Panc1 (cell line): ENCODE measurements around the gene SMAD9.

Source experiments
- POLR2AphosphoS5 ChIP-seq: IDR thresholded peaks from 2 replicates; pipeline ENCODE4 v1.6.1; 2012; ENCODE audit warnings: mild to moderate bottlenecking, low read depth, low read length, moderate library complexity
- SIN3A ChIP-seq: IDR thresholded peaks from 2 replicates; pipeline ENCODE4 v1.6.1; 2012; ENCODE audit warnings: low read depth, mild to moderate bottlenecking, low read length, moderate library complexity, borderline replicate concordance; ENCODE audit not compliant: insufficient read depth
- TCF7L2 ChIP-seq: IDR thresholded peaks from 2 replicates; pipeline ENCODE4 v1.6.1; 2011; ENCODE audit warnings: mild to moderate bottlenecking, low read depth, low read length, inconsistent platforms
- TF ChIP-seq, protein P1 (sequence below): fragments of 450-650 bp; IDR thresholded peaks from 2 replicates; pipeline ENCODE4 v1.5.1; 2017; ENCODE audit warnings: mild to moderate bottlenecking
- TF ChIP-seq, protein P2 (sequence below), 2 experiments: IDR thresholded peaks; 2 replicates each; pipeline ENCODE4 v1.6.1; 2011 to 2012; ENCODE audit warnings: low read depth in 2 of 2, control low read depth in 1 of 2, low read length in 1 of 2, mild to moderate bottlenecking in 1 of 2, moderate library complexity in 1 of 2; ENCODE audit not compliant: insufficient read depth in 1 of 2

DNA sequence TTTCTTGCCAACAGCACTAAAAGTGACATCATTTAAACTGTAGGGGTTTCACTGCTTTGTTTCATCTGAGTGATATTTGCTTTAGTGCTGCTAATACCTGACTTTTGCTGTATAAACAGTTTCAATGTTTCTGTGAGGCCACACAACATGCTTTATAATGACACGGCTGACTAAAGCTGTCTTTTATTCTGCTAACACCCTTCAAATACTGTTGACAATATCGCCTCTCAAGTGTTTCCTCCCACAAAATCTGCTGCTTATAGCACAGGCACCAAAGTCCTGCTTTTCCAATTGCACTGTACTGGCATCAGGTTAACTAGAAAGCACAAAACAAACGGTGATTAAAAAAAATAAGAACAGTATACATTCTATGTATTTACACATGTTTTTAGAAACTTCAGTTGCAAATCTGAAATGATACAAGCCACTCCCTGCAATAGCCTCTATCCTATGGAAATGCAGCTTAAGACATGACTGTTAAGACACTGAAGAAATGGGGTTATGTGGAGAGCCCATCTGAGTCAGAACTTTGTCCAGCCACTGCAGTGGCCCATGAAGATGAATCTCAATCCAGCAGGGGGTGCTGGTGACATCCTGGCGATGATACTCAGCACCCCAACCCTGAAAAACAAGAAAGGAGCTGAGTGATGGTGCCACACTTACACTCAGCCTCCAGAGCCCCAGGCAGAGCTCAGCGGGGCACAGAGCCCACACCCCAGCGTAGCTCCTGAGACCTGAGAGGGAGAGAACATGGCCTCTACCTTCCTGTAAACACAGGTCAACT is 71.6 kb downstream of the SMAD9 start:
- TF ChIP-seq, protein P1, sequence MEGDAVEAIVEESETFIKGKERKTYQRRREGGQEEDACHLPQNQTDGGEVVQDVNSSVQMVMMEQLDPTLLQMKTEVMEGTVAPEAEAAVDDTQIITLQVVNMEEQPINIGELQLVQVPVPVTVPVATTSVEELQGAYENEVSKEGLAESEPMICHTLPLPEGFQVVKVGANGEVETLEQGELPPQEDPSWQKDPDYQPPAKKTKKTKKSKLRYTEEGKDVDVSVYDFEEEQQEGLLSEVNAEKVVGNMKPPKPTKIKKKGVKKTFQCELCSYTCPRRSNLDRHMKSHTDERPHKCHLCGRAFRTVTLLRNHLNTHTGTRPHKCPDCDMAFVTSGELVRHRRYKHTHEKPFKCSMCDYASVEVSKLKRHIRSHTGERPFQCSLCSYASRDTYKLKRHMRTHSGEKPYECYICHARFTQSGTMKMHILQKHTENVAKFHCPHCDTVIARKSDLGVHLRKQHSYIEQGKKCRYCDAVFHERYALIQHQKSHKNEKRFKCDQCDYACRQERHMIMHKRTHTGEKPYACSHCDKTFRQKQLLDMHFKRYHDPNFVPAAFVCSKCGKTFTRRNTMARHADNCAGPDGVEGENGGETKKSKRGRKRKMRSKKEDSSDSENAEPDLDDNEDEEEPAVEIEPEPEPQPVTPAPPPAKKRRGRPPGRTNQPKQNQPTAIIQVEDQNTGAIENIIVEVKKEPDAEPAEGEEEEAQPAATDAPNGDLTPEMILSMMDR = peak; percentile 40
- TF ChIP-seq, protein P2, sequence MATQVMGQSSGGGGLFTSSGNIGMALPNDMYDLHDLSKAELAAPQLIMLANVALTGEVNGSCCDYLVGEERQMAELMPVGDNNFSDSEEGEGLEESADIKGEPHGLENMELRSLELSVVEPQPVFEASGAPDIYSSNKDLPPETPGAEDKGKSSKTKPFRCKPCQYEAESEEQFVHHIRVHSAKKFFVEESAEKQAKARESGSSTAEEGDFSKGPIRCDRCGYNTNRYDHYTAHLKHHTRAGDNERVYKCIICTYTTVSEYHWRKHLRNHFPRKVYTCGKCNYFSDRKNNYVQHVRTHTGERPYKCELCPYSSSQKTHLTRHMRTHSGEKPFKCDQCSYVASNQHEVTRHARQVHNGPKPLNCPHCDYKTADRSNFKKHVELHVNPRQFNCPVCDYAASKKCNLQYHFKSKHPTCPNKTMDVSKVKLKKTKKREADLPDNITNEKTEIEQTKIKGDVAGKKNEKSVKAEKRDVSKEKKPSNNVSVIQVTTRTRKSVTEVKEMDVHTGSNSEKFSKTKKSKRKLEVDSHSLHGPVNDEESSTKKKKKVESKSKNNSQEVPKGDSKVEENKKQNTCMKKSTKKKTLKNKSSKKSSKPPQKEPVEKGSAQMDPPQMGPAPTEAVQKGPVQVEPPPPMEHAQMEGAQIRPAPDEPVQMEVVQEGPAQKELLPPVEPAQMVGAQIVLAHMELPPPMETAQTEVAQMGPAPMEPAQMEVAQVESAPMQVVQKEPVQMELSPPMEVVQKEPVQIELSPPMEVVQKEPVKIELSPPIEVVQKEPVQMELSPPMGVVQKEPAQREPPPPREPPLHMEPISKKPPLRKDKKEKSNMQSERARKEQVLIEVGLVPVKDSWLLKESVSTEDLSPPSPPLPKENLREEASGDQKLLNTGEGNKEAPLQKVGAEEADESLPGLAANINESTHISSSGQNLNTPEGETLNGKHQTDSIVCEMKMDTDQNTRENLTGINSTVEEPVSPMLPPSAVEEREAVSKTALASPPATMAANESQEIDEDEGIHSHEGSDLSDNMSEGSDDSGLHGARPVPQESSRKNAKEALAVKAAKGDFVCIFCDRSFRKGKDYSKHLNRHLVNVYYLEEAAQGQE (IDR thresholded peaks at IDR 0.05; ENCODE audit: insufficient read depth in 1 of 2, low read depth in 2 of 2, low read length in 1 of 2) = no peak
- no peak for TF ChIP-seq POLR2AphosphoS5
- no peak for TF ChIP-seq SIN3A
- no peak for TF ChIP-seq TCF7L2
